Left lung (tissue), 14 donors: Measurements from ENCODE around the gene SSX2IP. TPM values are rescaled to one million over a fixed set of nuclear protein-coding genes. Genes with fewer than 3 reads are reported as not detected.

Source experiments
- ATAC-seq: fragments of 200-7000 bp; cut with Tn5 transposase; one replicate; pipeline ENCODE4 v1.9.1; 2020; ENCODE audit warnings: moderate library complexity
- DNase-seq, 4 donors: peaks; one replicate each; pipeline ENCODE4 v3.0.0-alpha.2; 2013 to 2020
- H3K27ac ChIP-seq, 2 donors: fragments of 200-600 bp; sonication (generic) in 1 of 2; one replicate each; pipeline versions ENCODE4 v1.5.0 to v1.8.0; 2020 to 2021
- H3K27me3 ChIP-seq, 2 donors: fragments of 200-600 bp; sonication (generic) in 1 of 2; one replicate each; pipeline versions ENCODE4 v1.5.0 to v1.8.0; 2020 to 2021
- H3K36me3 ChIP-seq, 2 donors: fragments of 200-600 bp; sonication (generic) in 1 of 2; one replicate each; pipeline versions ENCODE4 v1.5.0 to v1.8.0; 2020 to 2021
- H3K4me1 ChIP-seq, 2 donors: fragments of 200-600 bp; one replicate each; pipeline ENCODE4 v1.8.0; 2021
- H3K4me3 ChIP-seq, 2 donors: fragments of 200-600 bp; sonication (generic) in 1 of 2; one replicate each; pipeline versions ENCODE4 v1.5.0 to v1.8.0; 2020 to 2021; ENCODE audit warnings: mild to moderate bottlenecking in 1 of 2
- H3K9me3 ChIP-seq, 2 donors: fragments of 200-600 bp; sonication (generic) in 1 of 2; one replicate each; pipeline versions ENCODE4 v1.5.0 to v1.8.0; 2020 to 2021
- CTCF ChIP-seq, 2 donors: fragments of 200-600 bp; sonication (generic) in 1 of 2; IDR thresholded peaks; one replicate each; pipeline versions ENCODE4 v1.5.0 to v1.8.0; 2021; ENCODE audit warnings: antibody characterized with exemption in 2 of 2
- intact Hi-C, 2 donors: fragments of 100-400 bp; cut with DNase I; formaldehyde crosslinking; loops; one replicate each; pipeline versions ENCODE4 v1.11.2 to v1.14.2; 2022
- long read RNA-seq, 12 donors: library from polyadenylated mRNA in 2 of 12; unstranded in 2 of 12; transcript quantifications; one replicate each; pipeline ENCODE4 v2.0.0 and lab custom pipeline, GENCODE V29; 2019 to 2026
- polyA plus RNA-seq, 6 donors: library from polyadenylated mRNA; unstranded; fragments of 120-200 nt; gene quantifications; one replicate each; pipeline ENCODE4 v1.2.1, GENCODE V29; 2013; ENCODE audit not compliant: insufficient read length in 6 of 6
- total RNA-seq, 2 donors: library from RNA; stranded (reverse); fragmentation: NEBNext Ultra II Directional; extraction: Animal tissue kit (Norgen Biotek cat#: 25700); gene quantifications; one replicate each; pipeline ENCODE4 v1.2.1, GENCODE V29; 2021
- donor health status: DM: no; HTN: yes; CAD: no.
- donor health status: DM: no; HTN: no; CAD: no.

The SSX2IP gene
- total RNA-seq: 10 to 100 TPM; 10.1 to 11.7 TPM
- 10 to 100 TPM; 14.8 to 20.2 (median 18.2) TPM for polyA plus RNA-seq
- long read RNA-seq, donor 1, partial matches to known transcripts: 0 of 2 reads
- long read RNA-seq, donor 1, other reads (novel, unspliced or antisense): 0 of 2 reads
- long read RNA-seq, donor 2, full-length matches to known transcripts: 3 of 3 reads
- long read RNA-seq, donor 2, partial matches to known transcripts: 0 of 3 reads
- long read RNA-seq, donor 2, other reads (novel, unspliced or antisense): 0 of 3 reads
- long read RNA-seq, donor 3, full-length matches to known transcripts: 1 of 1 reads
- long read RNA-seq, donor 3, partial matches to known transcripts: 0 of 1 reads
- long read RNA-seq, donor 3, other reads (novel, unspliced or antisense): 0 of 1 reads
- long read RNA-seq, donor 4, partial matches to known transcripts: 1 of 3 reads
- long read RNA-seq, donor 4, other reads (novel, unspliced or antisense): 1 of 3 reads
- long read RNA-seq, donor 5, partial matches to known transcripts: 0 of 2 reads
- long read RNA-seq, donor 5, other reads (novel, unspliced or antisense): 0 of 2 reads
- long read RNA-seq, donor 6, full-length matches to known transcripts: 3 of 3 reads
- long read RNA-seq, donor 6, partial matches to known transcripts: 0 of 3 reads
- long read RNA-seq, donor 6, other reads (novel, unspliced or antisense): 0 of 3 reads
- long read RNA-seq, donor 7, full-length matches to known transcripts: 2 of 2 reads
- long read RNA-seq, donor 7, partial matches to known transcripts: 0 of 2 reads
- long read RNA-seq, donor 7, other reads (novel, unspliced or antisense): 0 of 2 reads
- long read RNA-seq, donor 8, full-length matches to known transcripts: 1 of 1 reads
- long read RNA-seq, donor 8, partial matches to known transcripts: 0 of 1 reads
- long read RNA-seq, donor 8, other reads (novel, unspliced or antisense): 0 of 1 reads
- long read RNA-seq, donor 9: 0 reads
- long read RNA-seq, donor 10, partial matches to known transcripts: 0 of 1 reads
- long read RNA-seq, donor 10, other reads (novel, unspliced or antisense): 1 of 1 reads
- long read RNA-seq, donor 11, partial matches to known transcripts: 5 of 6 reads
- long read RNA-seq, donor 11, other reads (novel, unspliced or antisense): 0 of 6 reads
- long read RNA-seq, donor 12: 0 reads

GRCh38 chr1:84690397-84691121 is at the start of gene SSX2IP:
Gene SSX2IP (minus strand): TSS chr1:84690461. CDS start chr1:84671219, 19,242 bp downstream.
- no peak for TF ChIP-seq CTCF (IDR thresholded peaks at IDR 0.05)
- H3K27ac ChIP-seq: peak within 1 kb of the TSS; percentile 61 to 74
- no peaks in the 10 kb centered on the region for H3K36me3 ChIP-seq
- peak within 1 kb of the TSS; percentile 68 to 84 for H3K4me3 ChIP-seq
- no peaks in the 10 kb centered on the region for H3K27me3 ChIP-seq
- no peaks in the 10 kb centered on the region for H3K9me3 ChIP-seq
- H3K4me1 ChIP-seq: peaks cover 7 to 34% of the 10 kb centered on the region in 2 donors
- peak; percentile 98 for ATAC-seq
- intact Hi-C loops: no loop called here
- DNase-seq: peak; percentile 88 to 98 (median 97)

- no peak for TF ChIP-seq CTCF (IDR thresholded peaks at IDR 0.05)
- Histone ChIP-seq H3K36me3 (no peaks in the 10 kb centered on the region), H3K27me3 (no peaks in the 10 kb centered on the region), H3K9me3 (no peaks in the 10 kb centered on the region), H3K4me3 (no peak overlapping the region), H3K4me1 (no peaks in the 10 kb centered on the region), H3K27ac (no peak overlapping the region)
- DNase-seq (peak in 1 of 4 donors; percentile 75), ATAC-seq (no peak)
- intact Hi-C loops: no loop called here
Measured at GRCh38 chr1:84738237-84738636, 48.0 kb upstream of the SSX2IP start.

GRCh38 chr1:84737590-84737989 is 47.3 kb upstream of the SSX2IP start:
- no peaks in the 10 kb centered on the region for H3K9me3 ChIP-seq
- no peaks in the 10 kb centered on the region for H3K4me1 ChIP-seq
- intact Hi-C loops: no loop called here
- TF ChIP-seq CTCF (IDR thresholded peaks at IDR 0.05): no peak
- ATAC-seq (no peak), DNase-seq (no peak)
- H3K36me3 ChIP-seq: no peaks in the 10 kb centered on the region
- H3K4me3 ChIP-seq: no peak overlapping the region
- no peaks in the 10 kb centered on the region for H3K27me3 ChIP-seq
- no peak overlapping the region for H3K27ac ChIP-seq

- H3K27me3 ChIP-seq: no peaks in the 10 kb centered on the region
- H3K9me3 ChIP-seq: no peaks in the 10 kb centered on the region
- no peak for DNase-seq
- no peak overlapping the region for H3K27ac ChIP-seq
- H3K4me3 ChIP-seq: no peak overlapping the region
- intact Hi-C loops: no loop called here
- H3K4me1 ChIP-seq: no peaks in the 10 kb centered on the region
- no peak for ATAC-seq
- TF ChIP-seq CTCF (IDR thresholded peaks at IDR 0.05): no peak
- no peaks in the 10 kb centered on the region for H3K36me3 ChIP-seq
Measured at GRCh38 chr1:84736944-84737343, 46.7 kb upstream of the SSX2IP start.
